ENCODE data around the gene EXOC6B. TPM values are rescaled to one million over a fixed set of nuclear protein-coding genes. Genes with fewer than 3 reads are reported as not detected.
A peak's percentile ranks its signal among the peaks of the same experiment; 100 is the strongest.

The EXOC6B gene
- total and polyA plus RNA-seq, 9 of the 15 experiments (the other 6 are each of a cell fraction or from before 2014, with no cell fraction given) = 0.28 to 4.2 (median 2.0) TPM

GRCh38 chr2:72825257-72826155, at the start of gene EXOC6B (continued):
- TF ChIP-seq PKNOX1 (IDR thresholded peaks at IDR 0.05) = no peak
- no peak for TF ChIP-seq LCOR (CRISPR knock-in tag; IDR thresholded peaks at IDR 0.05)
- no peak for TF ChIP-seq ZBTB49 (CRISPR knock-in tag; IDR thresholded peaks at IDR 0.05; ENCODE audit: borderline replicate concordance)
- peak; percentile 96 for TF ChIP-seq ZBTB2 (IDR thresholded peaks at IDR 0.05)
- TF ChIP-seq E2F8 (IDR thresholded peaks at IDR 0.05; ENCODE audit: low read depth, partially characterized antibody) = no peak
- TF ChIP-seq MBD2 (IDR thresholded peaks at IDR 0.05; ENCODE audit: borderline replicate concordance, low read depth) = peak; percentile 35; the same call in 1 of the 2 replicates
- no peak for TF ChIP-seq HNRNPK (IDR thresholded peaks at IDR 0.05; ENCODE audit: low read depth, low read length, poor library complexity, severe bottlenecking)
- no peak for TF ChIP-seq ZNF589 (CRISPR knock-in tag; IDR thresholded peaks at IDR 0.05; ENCODE audit: low read depth)
- no peak for TF ChIP-seq SAFB (IDR thresholded peaks at IDR 0.05; ENCODE audit: borderline replicate concordance, low read depth, low read length)
- no peak for TF ChIP-seq MCM5 (IDR thresholded peaks at IDR 0.05; ENCODE audit: low read depth)
- TF ChIP-seq ZNF431 (CRISPR knock-in tag; IDR thresholded peaks at IDR 0.05) = no peak
- TF ChIP-seq BDP1 (IDR thresholded peaks at IDR 0.05; ENCODE audit: insufficient read depth, insufficient read length) = no peak
- TF ChIP-seq ZNF239 (CRISPR knock-in tag; IDR thresholded peaks at IDR 0.05) = peak; percentile 93
- TF ChIP-seq E2F6 (IDR thresholded peaks at IDR 0.05; ENCODE audit: borderline replicate concordance in 1 of 2, extremely low read depth in 1 of 2, insufficient read depth in 1 of 2, insufficient read length in 1 of 2, low read depth in 1 of 2, low read length in 1 of 2, poor library complexity in 1 of 2, severe bottlenecking in 1 of 2) = peak in 1 of 2 experiments; percentile 14
- TF ChIP-seq ZNF717 (CRISPR knock-in tag; IDR thresholded peaks at IDR 0.05) = no peak
- no peak for TF ChIP-seq POLR2B (IDR thresholded peaks at IDR 0.05; ENCODE audit: low read depth, partially characterized antibody)
- 0 out of 2 replicates have a peak, but pooled peaks have one; percentile 13 for TF ChIP-seq MYC (IDR thresholded peaks at IDR 0.05; ENCODE audit: low read depth, low read length)
- no peak for TF ChIP-seq MYC (CRISPR knock-in tag; IDR thresholded peaks at IDR 0.05; ENCODE audit: borderline replicate concordance, low read depth)

All from K562 (cell line).